Endothelial cell (in vitro differentiated cells): ENCODE measurements around the gene DRAM1. TPM values are rescaled to one million over a fixed set of nuclear protein-coding genes. Genes with fewer than 3 reads are reported as not detected.

Experiments
- DNase-seq: peaks from one replicate; pipeline ENCODE4 v3.0.0; 2021; ENCODE audit warnings: low spot score
- H3K27ac Mint-ChIP-seq: one replicate; pipeline ENCODE4 v1.8.0; 2021; ENCODE audit warnings: mixed read lengths, inconsistent platforms; ENCODE audit not compliant: unreplicated experiment
- H3K27me3 Mint-ChIP-seq: one replicate; pipeline ENCODE4 v1.8.0; 2021; ENCODE audit warnings: mild to moderate bottlenecking, moderate library complexity, mixed read lengths, inconsistent platforms; ENCODE audit not compliant: unreplicated experiment
- H3K36me3 Mint-ChIP-seq: one replicate; pipeline ENCODE4 v1.8.0; 2021; ENCODE audit warnings: mild to moderate bottlenecking, low read depth, mixed read lengths, inconsistent platforms; ENCODE audit not compliant: unreplicated experiment
- H3K4me1 Mint-ChIP-seq: one replicate; pipeline ENCODE4 v1.8.0; 2021; ENCODE audit warnings: mild to moderate bottlenecking, mixed read lengths, inconsistent platforms; ENCODE audit not compliant: unreplicated experiment
- H3K4me3 Mint-ChIP-seq: one replicate; pipeline ENCODE4 v1.8.0; 2021; ENCODE audit warnings: mild to moderate bottlenecking, mixed read lengths, inconsistent platforms; ENCODE audit not compliant: unreplicated experiment
- H3K9me3 Mint-ChIP-seq: one replicate; pipeline ENCODE4 v1.8.0; 2021; ENCODE audit warnings: mixed read lengths, inconsistent platforms; ENCODE audit not compliant: unreplicated experiment
- total RNA-seq: library from RNA; stranded (reverse); fragmentation: NEBNext Ultra II Directional; extraction: Animal tissue kit (Norgen Biotek cat#: 25700); gene quantifications from one replicate; pipeline ENCODE4 v1.2.1, GENCODE V29; 2021; ENCODE audit not compliant: unreplicated experiment
- TF ChIP-seq, protein P1 (sequence below): fragments of 200-600 bp; sonication (generic); IDR thresholded peaks from one replicate; pipeline ENCODE4 v1.5.0; 2021; ENCODE audit warnings: antibody characterized with exemption; ENCODE audit not compliant: unreplicated experiment

DRAM1 gene
- total RNA-seq, 1 donor from 2014 or later: 26.9 TPM

DNA sequence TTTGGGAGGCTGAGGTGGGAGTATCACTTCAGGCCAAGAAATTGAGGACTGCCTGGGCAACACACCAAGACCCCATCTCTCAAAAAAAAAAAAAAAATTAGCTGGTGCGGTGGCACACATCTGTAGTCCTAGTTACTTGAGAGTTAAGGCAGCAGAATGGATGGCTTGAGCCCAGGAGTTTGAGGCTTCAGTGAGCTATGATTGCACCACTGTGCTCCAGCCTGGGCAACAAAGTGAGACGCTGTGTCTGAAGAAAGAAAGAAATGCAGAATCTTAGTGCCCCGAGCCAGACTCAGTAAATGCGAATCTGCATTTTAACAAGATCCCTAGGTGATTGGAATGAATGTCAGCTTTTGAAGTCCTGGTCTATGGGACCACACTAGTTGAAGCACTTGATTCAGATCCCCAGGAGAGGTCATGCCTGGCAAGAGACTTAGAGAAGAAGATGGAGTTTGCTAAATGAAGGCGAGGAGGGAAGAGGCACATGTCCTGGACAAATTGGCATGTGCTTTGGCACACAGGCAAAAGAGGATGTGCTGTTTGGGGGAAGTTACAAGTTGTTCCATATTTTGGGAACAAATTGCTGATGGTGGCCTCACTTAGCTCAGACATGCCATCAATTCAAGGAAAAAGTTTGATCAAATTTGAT, 56.6 kb downstream of the DRAM1 start:
- no peaks in the 10 kb centered on the region for H3K36me3 Mint-ChIP-seq
- H3K27me3 Mint-ChIP-seq: peaks cover 2% of the 10 kb centered on the region
- H3K4me1 Mint-ChIP-seq: no peaks in the 10 kb centered on the region
- TF ChIP-seq, protein P1, sequence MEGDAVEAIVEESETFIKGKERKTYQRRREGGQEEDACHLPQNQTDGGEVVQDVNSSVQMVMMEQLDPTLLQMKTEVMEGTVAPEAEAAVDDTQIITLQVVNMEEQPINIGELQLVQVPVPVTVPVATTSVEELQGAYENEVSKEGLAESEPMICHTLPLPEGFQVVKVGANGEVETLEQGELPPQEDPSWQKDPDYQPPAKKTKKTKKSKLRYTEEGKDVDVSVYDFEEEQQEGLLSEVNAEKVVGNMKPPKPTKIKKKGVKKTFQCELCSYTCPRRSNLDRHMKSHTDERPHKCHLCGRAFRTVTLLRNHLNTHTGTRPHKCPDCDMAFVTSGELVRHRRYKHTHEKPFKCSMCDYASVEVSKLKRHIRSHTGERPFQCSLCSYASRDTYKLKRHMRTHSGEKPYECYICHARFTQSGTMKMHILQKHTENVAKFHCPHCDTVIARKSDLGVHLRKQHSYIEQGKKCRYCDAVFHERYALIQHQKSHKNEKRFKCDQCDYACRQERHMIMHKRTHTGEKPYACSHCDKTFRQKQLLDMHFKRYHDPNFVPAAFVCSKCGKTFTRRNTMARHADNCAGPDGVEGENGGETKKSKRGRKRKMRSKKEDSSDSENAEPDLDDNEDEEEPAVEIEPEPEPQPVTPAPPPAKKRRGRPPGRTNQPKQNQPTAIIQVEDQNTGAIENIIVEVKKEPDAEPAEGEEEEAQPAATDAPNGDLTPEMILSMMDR: no peak
- H3K4me3 Mint-ChIP-seq: no peak overlapping the region
- DNase-seq: no peak
- H3K9me3 Mint-ChIP-seq: no peaks in the 10 kb centered on the region
- H3K27ac Mint-ChIP-seq: no peak overlapping the region

DNA sequence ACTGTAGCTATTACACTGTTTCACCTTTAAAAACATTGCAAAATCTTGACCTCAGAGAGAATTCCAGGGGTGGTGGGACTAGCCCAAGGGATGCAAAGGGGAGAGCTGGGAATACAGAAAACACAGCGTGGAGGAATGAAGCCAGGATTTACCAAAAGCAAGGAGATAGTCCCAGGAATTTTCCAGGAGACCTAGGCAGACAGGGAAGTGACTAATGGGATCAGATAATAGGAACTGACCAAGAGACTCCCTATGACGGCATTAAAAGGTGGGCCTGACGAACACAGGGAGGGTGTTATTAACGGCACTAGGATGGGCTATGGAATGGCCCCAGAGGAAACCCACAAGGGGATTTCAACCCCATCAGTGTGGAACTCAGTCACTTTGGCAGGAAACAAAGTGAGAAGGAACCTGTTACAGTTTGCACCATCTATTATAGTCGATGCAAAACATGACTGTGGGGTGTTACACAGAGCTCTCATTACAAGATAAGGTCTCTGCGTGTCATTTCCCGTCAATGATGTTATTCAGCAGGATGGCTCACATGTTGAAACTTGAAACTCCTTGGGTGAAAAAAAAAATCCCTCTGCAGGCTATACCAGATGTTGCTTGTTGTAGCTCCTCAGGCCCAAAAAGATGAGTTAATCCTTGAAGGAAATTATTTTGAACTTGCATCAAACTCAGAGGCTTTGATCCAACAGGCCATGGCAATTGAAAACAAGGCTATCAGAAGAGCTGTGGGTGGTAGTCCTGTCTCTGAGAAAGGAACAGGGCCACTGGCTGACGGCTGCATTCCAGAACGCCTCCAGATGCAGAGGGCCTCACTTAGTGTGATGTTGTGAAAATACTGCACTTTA, 58.7 kb downstream of the DRAM1 start:
- Mint-ChIP-seq H3K27me3 (peaks cover 2% of the 10 kb centered on the region), H3K4me3 (no peak overlapping the region), H3K36me3 (no peaks in the 10 kb centered on the region), H3K4me1 (no peaks in the 10 kb centered on the region), H3K9me3 (no peaks in the 10 kb centered on the region), H3K27ac (no peak overlapping the region)
- TF ChIP-seq, protein P1: no peak
- no peak for DNase-seq

DNA sequence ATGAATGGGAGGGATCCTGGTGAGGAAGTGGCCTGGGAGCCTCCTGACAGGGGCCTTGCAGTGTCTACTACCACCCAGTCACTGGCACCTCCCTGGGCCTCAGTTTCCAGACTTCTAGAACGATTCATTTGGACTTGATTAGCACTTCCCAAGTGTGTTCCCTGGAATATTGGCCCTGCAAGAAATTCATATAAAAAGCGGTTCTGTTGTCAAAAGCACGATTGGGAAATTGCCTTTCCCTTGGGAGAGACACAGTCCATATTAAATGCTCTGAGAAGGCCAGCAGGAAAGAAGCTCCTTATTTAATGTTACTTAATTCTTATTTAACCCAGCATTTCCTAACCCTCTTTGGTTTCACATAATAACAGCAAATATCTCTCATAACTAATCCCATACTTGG, 61.9 kb downstream of the DRAM1 start:
- Mint-ChIP-seq H3K9me3 (no peaks in the 10 kb centered on the region), H3K36me3 (no peaks in the 10 kb centered on the region), H3K27ac (no peak overlapping the region), H3K27me3 (peaks cover 3% of the 10 kb centered on the region), H3K4me1 (no peaks in the 10 kb centered on the region), H3K4me3 (no peak overlapping the region)
- TF ChIP-seq, protein P1: no peak
- no peak for DNase-seq

DNA sequence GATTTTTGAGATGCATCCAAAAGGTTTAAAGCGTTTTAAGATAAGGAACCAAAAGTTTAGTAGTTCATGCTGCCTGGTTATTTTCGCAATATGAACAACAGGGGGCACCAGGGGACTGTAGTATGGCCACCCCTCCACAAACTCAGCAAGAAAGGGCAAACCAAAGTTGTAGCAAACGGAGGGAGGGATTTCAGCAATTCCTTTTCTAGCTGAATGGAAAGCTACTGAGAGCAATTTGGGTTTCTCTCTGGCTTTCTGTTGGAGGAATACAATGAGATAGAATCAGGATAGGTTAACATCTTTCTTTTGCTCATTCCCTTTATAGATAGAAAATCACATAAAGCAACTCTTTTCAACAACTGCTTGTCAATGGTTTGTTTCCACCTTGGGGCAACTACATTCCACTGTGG, 62.5 kb downstream of the DRAM1 start:
- Mint-ChIP-seq H3K4me3 (no peak overlapping the region), H3K27me3 (peaks cover 3% of the 10 kb centered on the region), H3K36me3 (no peaks in the 10 kb centered on the region), H3K9me3 (no peaks in the 10 kb centered on the region), H3K4me1 (no peaks in the 10 kb centered on the region), H3K27ac (no peak overlapping the region)
- DNase-seq: peak; percentile 59
- TF ChIP-seq, protein P1: peak; percentile 56
